Inflammatory macrophage treated with lipopolysaccharide for 1 hour (primary cell): ENCODE measurements around the gene SLC26A5.
A peak's percentile ranks its signal among the peaks of the same experiment; 100 is the strongest.
"Not testable (repeated sequence)": the region's sequence is repeated elsewhere in the genome, so short reads cannot be mapped to it uniquely, and the experiment has no call there.

Experiments
- DNase-seq, 2 donors: peaks; one replicate each; pipeline ENCODE4 v3.0.0-alpha.2; 2020 to 2022

SLC26A5 gene

DNA sequence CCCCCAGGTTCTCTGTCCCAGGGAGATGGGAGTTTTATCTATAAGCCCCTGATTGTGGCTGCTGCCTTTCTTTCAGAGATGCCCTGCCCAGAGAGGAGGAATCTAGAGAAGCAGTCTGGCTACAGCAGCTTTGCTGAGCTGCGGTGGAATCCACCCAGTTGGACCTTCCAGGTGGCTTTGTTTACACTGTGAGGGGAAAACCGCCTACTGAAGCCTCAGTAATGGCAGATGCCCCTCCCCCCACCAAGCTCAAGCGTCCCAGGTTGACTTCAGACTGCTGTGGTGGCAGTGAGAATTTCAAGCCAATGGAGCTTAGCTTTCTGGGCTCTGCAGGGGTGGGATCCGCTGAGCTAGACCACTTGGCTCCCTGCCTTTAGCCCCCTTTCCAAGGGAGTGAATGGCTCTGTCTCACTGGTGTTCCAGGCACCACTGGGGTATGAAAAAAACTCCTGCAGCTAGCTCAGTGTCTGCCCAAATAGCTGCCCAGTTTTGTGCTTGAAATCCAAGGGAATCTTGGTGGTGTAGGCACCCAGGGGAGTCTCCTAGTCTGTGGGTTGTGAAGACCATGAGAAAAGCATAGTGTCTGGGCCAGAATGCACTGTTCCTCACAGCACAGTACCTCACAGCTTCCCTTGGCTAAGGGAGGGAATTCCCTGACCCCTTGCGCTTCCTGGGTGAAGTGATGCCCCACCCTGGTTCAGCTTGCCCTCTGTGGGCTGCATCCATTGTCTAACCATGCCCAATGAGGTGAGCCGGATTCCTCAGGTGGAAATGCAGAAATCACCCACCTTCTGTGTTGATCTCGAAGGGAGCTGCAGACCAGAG lies 40.0 kb downstream of the SLC26A5 start:
- DNase-seq = not testable (repeated sequence)

DNA sequence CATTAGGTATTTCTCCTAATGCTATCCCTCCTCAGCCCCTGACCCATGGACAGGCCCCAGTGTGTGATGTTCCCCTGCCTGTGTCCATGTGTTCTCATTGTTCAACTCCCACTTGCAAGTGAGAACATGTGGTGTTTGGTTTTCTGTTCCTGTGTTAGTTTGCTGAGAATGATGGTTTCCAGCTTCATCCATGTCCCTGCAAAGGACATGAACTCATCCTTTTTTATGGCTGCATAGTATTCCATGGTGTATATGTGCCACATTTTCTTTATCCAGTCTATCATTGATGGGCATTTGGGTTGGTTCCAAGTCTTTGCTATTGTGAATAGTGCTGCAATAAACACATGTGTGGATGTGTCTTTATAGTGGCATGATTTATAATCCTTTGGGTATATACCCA lies 46.3 kb downstream of the SLC26A5 start:
- DNase-seq = not testable (repeated sequence)

DNA sequence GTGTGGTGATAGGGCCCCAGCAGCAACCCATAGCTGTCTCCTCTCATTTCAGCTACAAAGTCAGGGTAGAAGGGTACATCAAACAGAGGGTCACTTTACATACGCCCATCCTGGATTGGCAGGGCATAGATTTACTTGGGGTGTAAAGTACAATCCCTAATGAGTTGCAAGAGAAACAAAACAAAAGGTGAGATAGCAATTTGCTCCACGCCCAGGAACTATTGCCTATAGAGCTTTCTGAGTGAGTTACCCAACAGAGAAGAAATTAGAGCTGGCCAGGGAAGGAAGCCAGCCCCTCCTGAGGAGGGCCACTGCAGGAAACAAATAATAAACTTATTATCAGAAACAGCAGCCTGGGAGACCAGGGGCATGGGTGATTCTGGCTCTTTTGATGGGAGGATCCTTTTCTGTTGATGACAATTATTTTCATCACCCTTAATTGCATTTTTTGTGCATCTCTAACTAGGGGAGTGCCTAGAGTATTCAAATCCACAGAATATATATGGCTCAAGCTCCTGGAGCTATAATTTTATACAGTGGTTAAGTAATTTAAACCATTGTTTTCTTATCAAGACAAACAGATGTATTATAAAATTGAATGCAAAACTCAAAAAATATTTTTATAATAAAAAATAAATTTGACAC lies 47.4 kb downstream of the SLC26A5 start:
- DNase-seq = no peak

DNA sequence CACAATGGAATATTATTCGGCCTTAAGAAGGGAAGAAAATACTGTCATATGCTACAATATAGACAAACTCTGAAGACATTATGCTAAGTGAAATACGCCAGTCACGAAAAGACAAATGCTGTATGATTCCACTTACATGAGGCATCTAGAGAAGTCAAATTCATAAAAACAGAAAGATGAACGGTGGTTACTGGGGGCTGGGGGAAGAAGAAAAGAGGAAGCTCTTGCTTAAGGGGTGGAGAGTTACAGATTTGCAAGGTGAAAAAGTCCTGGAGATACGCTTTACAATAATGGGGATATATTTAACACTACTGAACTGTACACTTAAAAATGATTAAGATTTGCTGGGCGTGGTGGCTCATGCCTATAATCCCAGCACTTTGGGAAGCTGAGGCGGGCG lies 49.5 kb downstream of the SLC26A5 start:
- DNase-seq = no peak

DNA sequence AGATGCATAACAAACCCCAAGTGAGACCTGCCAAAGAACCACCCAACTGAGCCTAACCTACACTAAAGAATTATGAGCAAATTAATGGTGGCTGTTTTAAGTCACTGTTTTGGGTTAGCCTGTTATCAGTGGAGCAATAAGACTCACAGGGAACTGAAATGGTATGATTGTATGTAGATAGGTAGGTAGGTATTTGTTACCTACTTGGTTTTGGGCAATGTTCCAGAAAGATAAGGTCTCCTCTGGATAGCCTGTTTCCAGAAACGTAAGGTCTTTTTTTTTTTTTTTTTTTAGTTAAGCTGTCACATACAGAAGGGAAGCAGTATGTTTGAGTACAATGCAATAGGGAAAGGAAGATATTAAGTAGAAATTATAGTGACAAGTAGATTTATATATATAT lies 50.9 kb downstream of the SLC26A5 start:
- no peak for DNase-seq

DNA sequence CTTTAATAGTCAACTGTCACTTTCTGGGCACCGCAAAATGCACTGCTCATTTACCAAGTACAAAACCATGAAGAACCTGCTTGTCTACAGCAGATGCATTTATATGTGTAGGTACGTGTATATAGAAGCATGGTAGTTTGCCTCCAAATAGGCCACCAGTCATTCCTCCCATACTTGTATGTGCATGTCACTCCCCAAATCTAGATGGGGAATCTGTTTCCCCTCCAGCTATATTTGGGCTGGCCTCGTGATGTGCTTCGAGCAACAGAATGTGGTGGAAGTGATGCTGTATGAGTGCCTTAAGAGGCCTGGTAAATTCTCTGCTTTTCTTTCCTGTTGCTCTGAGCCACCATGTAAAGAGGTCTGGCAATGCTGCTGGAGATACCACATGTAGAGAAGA lies 51.4 kb downstream of the SLC26A5 start:
- DNase-seq = no peak

DNA sequence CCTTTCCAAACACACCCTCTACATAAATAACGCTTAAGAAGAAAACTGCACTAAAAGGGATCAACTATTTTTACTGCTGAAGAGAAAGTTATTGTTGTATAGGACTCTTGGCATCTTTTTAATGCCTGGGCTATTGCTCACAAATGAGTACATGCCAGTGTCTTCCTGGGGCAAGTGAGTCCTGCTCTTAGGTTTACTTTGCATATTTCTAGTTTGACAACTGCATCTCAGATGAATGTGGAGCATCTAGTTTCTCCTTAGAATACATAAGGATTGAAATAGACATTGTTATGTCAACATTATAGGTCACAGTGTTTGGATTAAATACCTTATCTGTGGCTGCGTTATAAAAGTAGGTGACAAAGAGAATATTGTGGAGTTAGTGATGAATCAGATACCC lies 54.0 kb downstream of the SLC26A5 start:
- no peak for DNase-seq

DNA sequence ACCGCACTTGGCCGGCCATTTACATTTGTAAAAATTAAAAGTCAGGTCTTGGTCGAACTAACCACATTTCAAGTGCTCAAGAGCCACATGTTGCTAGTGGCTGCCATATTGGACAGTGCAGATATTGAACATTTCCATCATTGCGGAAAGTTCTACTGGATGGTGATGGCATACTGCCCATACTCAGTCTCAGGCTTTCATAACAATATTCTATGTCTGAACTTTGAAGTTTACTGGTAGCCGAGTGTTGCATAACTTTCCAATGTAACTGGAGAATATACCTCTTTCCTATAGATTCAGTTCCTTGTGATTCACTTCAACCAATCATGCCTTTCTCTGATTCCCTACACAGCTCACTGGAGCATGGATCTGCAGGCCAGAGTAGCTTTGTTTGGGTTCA lies 54.9 kb downstream of the SLC26A5 start:
- DNase-seq = no peak

DNA sequence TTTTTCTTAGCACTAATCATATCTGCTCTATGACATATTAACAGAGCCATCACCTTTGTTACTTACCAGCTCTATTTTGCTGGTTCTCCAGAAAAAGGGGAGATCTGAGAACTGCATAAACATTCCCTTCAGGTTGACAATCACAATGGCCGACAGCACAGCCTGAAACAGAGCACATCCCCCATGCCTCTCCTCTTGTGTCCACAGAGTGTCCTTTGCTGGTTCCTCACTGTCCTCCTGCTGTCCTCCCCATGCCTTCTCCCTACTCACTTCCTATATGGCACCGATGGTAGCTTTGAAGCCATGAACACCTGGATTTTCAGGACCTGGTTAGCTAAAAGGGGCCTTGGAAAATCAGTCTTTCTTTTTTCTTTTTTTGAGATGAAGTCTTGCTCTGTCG lies 56.7 kb downstream of the SLC26A5 start:
- DNase-seq = no peak

DNA sequence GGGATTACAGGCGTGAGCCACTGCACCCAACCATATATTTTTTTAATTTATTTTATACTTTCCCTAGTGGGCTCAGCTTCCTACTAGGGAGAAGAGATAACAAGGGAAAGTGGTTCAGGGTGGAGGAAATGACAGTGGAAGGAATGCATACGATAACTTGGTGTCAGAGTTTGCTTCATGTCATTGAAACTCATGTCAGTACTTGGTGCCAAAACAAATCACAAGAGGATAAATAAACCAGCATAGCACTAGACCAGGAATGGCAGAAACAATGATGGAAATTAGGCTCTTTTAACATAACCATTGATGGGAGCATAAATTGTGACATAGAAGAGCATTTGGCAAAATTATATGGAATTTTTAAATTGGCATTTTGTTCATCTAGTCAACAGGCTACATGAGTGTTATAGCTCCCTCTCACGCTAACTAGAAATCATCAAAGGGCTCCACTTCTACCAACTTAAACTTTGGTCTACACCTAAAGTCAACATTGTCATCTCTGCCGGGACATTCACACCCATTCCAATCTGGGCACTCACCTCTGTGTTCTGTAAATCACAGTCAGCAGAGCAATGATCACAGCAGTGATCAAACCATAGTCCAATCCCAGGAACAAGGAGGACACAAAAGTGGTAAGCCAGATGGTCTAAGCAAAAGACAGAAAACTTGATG lies 57.4 kb downstream of the SLC26A5 start:
- DNase-seq = no peak

DNA sequence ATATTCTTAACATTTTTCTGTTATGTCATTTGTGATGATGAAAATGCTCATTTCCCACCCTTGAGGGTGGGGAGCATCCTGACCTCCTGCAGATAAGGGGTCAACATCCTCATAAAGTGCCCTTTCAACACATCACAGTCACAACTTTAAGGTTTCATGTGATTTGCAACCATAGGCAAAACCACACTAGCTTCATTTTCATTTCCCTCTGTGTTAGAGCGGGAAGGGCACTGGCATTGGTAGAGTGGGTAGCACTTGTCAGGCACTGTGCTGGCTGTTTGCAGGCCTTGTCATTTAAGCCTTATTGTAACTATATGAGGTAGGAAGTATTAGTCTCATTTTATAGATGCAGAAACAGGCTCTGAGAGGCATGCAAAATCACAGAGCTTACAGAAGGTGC lies 58.8 kb downstream of the SLC26A5 start:
- DNase-seq = peak; percentile 43 to 49

DNA sequence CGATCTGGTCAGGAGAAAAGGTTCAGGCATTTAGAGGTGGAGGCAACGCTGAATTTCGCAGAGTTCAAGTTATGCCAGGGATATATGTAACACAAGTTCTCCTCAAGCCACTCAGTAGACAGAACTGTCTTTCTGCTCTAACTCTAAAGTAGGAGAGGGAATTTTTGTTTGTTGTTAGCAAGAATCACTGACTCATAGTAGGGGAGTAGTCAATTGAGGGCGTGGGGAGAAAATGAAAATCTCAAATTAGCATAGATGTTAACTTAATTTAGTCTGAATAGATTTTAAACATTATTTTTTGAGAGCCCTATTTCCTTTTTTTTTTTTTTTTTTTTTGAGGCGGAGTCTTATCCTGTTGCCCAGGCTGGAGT lies 64.0 kb downstream of the SLC26A5 start:
- DNase-seq = peak; percentile 11 to 28

DNA sequence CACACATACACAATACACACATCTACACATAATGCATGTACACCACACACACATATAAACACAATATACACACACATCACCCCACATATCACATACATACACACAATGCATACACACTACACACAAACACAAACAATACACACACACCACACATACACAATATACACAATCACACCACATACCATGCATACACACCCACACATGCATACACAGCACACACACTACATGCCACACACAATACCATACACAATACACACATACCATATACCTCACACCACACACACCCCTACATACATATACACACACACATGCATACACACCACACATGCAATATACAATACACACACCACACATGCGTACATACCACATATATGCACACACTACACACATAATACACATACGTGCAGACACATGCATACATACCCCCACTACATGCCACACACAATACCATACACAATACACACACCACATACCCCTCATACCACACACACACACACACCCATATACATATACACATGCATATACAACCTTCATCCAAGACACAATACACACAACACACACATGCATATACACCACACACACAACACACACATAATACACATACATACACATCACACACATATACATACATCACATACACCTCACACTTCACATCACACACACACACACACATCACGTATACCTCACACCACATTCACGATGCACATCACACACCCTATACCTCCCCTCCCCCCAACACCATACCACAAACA lies 64.6 kb downstream of the SLC26A5 start:
- DNase-seq = no peak

DNA sequence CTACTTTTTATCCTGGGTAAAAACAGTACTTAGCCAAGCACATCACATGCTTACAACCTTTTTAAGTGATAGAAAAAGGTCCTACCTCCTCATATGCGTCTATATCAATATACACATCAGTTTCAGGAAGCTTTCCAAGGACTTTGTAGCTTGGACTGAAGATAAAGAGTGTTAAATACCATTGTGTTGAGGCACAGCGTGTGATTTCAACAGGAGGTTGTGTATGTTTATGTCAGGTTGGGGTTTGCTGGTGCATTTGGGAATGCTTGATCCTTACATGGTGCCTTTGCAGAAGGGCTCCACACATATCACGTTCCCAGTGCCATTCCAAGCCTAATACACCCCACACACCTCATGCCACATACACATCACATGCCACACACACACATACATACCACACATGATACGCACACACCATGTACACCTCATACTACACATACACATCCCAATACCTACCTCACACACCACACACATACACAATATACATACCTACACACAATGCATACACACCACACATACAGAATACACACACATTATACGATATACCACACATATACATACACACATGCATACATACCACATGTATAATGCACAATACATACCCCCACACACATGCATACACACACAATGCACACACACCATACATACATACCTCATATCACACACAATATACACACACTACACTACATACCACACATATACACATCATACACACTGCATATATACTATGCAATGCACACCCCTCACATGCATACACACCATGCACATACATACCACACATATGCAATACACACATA lies 65.4 kb downstream of the SLC26A5 start:
- no peak for DNase-seq

DNA sequence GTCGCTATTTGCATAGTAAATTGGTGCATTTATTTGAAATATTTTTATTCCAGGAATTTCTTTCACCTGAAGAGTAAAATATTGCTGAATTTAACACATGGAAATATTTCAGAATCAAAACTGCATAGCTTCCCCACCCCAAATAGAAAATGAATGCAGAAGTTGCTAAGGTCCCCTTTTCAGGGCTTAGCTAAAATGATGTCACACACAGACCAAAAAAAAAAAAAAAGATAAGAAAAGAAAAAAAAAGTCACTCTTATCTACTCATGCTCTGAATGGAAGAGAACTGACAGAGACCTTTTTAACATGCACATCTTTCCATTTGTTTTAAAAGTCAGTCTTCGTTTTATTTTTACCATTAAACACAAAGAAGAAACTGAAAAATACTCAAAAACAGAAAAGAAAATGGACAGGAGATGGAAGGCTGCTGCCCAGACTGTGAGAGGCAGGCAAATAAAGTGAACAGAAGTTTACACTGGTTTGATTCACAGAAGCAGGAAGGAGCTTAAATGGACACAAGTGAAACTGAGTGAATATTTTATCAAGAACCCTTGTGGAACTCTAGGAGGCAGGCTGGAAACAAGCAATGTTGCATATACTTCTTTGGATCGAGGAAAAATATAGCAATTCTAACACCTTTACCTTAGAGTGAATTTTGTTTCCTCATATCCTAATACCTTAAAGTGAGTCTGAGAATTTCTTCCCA lies 66.6 kb downstream of the SLC26A5 start:
- DNase-seq = peak; percentile 37 to 41

DNA sequence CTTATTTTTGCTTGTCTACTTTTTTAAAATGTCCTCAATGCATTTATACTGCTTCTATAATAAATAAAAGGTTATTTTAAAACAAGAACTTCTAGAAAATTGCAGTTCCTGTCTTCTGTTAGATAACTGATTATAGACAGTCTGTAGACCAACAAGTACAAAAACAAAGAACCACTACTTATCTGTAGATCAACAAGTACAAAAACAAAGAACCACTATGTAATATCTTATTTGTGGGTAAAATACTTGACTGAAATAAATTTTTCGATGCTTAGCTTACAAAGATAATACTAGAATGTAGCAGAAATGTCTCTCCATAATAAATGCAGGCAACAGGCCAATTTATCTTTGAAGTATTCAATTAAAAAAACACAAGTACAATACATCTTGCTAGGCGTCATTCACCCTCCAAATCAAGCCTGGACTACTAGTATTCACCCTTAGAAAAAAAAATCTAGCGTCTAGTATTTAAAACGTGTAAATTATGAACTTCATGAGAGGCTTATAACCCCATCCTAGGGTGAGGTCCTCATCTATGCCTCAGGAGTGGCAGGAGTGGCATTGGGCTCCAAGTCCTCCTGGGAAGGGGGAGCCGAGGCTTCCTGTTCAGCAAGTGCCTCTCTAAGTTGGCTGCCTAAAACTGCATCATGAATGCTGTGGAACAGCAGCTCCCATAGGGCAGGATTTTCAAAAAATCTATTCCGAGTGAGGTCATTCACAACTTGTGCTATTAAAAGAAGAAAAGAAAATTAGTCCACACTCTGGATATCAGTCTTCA lies 72.0 kb downstream of the SLC26A5 start:
- DNase-seq = no peak

DNA sequence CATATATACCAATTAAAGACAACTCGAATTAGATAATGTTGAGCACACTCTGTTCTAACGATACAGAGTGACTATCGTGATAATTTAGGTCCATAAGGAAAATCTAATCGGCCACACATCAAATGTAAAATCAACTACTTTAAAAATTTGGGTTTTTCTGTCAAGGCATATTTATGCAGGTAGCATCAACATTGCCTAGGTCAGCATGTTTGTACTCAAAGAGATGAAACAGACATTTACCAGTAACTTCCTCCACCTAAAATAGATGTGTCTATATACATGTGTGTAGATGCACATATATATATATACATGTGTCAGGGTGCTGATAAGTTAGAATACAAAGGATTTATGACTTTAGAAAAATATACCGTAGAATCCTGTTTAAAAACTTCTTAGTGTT lies 76.6 kb downstream of the SLC26A5 start:
- no peak for DNase-seq

DNA sequence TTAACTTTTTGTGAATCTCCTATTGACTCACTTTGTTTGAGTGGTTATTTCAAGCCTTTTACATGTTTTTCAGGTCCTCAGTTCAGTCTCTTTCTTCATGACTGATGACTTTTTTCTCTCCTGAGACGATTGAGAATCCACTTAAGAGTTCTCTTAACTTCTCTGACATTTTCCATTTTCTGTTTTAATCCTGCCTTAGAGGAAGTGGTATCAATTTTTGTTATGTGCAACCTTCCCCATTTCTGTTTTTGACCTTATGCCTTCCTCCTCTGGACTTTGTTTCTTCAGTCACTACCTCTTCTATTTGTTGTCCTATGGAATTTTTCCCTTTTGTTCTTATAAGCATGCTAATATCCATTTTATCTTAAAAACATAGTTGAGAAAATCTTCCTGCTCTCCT lies 96.2 kb downstream of the SLC26A5 start:
- DNase-seq = peak; percentile 15 to 20

DNA sequence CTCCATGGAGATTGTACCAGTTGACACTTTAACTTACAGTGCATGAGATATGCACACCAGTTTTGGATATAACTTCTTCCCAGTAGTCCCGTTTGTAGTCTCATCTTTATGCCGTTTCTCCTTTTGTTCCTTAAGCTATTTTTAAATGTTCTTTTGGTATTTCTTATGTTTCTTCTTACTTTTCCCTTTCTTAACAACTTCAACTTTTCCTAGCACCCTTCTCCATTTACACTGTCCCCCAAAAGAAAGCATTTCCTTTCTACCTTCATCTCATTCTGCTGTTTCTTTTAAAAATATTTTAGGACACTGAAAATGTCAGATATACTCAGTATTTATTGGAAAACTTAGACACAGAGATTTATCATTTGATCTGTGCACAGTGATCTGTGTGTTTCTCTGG lies 97.0 kb downstream of the SLC26A5 start:
- DNase-seq = no peak

DNA sequence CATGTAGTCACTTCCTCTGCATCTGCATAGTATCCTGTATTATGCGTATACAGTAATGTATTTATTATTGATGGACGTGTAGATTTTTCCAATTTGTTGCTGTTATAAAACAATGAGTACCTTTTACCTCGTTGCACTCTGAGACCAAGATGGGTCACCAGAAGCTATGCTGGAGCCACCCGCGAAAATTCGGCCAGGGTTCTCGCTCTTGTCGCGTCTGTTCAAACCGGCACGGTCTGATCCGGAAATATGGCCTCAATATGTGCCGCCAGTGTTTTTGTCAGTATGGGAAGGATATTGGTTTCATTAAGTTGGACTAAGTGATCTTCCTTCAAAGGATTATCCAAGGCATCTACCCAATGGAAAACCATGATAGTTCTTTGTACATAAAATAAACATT lies 97.6 kb downstream of the SLC26A5 start:
- no peak for DNase-seq
